Heart left ventricle (tissue), 13 donors: ENCODE measurements around the gene XXYLT1.

Experiments
- CTCF ChIP-seq, 12 donors: fragments of 200-600 bp; sonication (generic) in 4 of 12; IDR thresholded peaks; one replicate each; pipeline versions ENCODE4 v1.5.0 to v1.8.0; 2018 to 2022; ENCODE audit warnings: antibody characterized with exemption in 12 of 12, mild to moderate bottlenecking in 5 of 12
- POLR2A ChIP-seq, 2 donors: fragments of 450-650 bp; IDR thresholded peaks; one replicate each; pipeline ENCODE4 v1.6.1; 2017; ENCODE audit warnings: antibody characterized with exemption in 2 of 2, mild to moderate bottlenecking in 2 of 2, moderate library complexity in 2 of 2
- donor health status: ischemic (EF 13 %, LVEDD 7.1; RV severe dilation, severe dysfunction).
- donor health status: DM: no; HTN: yes; CAD: no.
- donor health status: DM: no; HTN: no; CAD: no.
- donor health status: ischemic (EF 25% LVEDD 6.9; RV normal size, moderate dysfunction).
- donor health status: ischemic (EF 25% LVEDD 5.7; RV mildly dilated, moderate dysfunction).
- donor health status: ischemic (EF 35%, LVEDD 5.7; RV mildly dilated, moderate dysfunction).
- donor health status: nonischemic (EF 11% LVEDD 7.7; RV severe dilation, severe dysfunction).
- donor health status: DM: yes; HTN: yes; CAD: no.
- donor health status: PGD.
- donor health status: ischemic (EF 29% LVEDD 5.4; RV normal size, mild dysfunction).
- donor health status: nonischemic (EF 23%, LVEDD 6.1; RV moderate dilation, normal function).

GRCh38 chr3:195097331-195098255 lies 173.4 kb downstream of the XXYLT1 start:
- TF ChIP-seq CTCF (IDR thresholded peaks at IDR 0.05), result no peak
- TF ChIP-seq POLR2A (IDR thresholded peaks at IDR 0.05), result no peak
